Fibroblast of skin of scalp (primary cell): ENCODE data around the gene LRBA.
A peak's percentile ranks its signal among the peaks of the same experiment; 100 is the strongest.
"Not testable (repeated sequence)": the region's sequence is repeated elsewhere in the genome, so short reads cannot be mapped to it uniquely, and the experiment has no call there.

Experiments
- DNase-seq: peaks from one replicate; pipeline ENCODE4 v3.0.0-alpha.2; 2013

LRBA gene

GRCh38 chr4:150402871-150403272 is 612.2 kb downstream of the LRBA start:
- DNase-seq: no peak

- no peak for DNase-seq
Observed at GRCh38 chr4:150401083-150401687, 613.9 kb downstream of the LRBA start.

- DNase-seq: no peak
Observed at GRCh38 chr4:150395872-150396271, 619.2 kb downstream of the LRBA start.

- DNase-seq: no peak
Observed at GRCh38 chr4:150394046-150394445, 621.0 kb downstream of the LRBA start.

- DNase-seq: no peak
Observed at GRCh38 chr4:150391052-150391451, 624.0 kb downstream of the LRBA start.

- no peak for DNase-seq
Observed at GRCh38 chr4:150390531-150390910, 624.6 kb downstream of the LRBA start.

GRCh38 chr4:150389896-150390530 is 625.1 kb downstream of the LRBA start:
- no peak for DNase-seq

- no peak for DNase-seq
Observed at GRCh38 chr4:150387981-150388380, 627.1 kb downstream of the LRBA start.

- DNase-seq: not testable (repeated sequence)
Observed at GRCh38 chr4:150386415-150386814, 628.7 kb downstream of the LRBA start.

- DNase-seq: peak; percentile 88
Observed at GRCh38 chr4:150385606-150386005, 629.5 kb downstream of the LRBA start.

GRCh38 chr4:150384249-150384648 is 630.8 kb downstream of the LRBA start:
- no peak for DNase-seq

- DNase-seq: no peak
Observed at GRCh38 chr4:150382028-150382427, 633.1 kb downstream of the LRBA start.

GRCh38 chr4:150381609-150382008 is 633.5 kb downstream of the LRBA start:
- peak; percentile 88 for DNase-seq

GRCh38 chr4:150381036-150381435 is 634.0 kb downstream of the LRBA start:
- DNase-seq: peak; percentile 81

- DNase-seq: peak; percentile 35
Observed at GRCh38 chr4:150379454-150379853, 635.6 kb downstream of the LRBA start.

GRCh38 chr4:150375025-150375424 is 640.1 kb downstream of the LRBA start:
- no peak for DNase-seq

GRCh38 chr4:150371869-150372268 is 643.2 kb downstream of the LRBA start:
- DNase-seq: no peak

GRCh38 chr4:150369434-150370380 is 645.4 kb downstream of the LRBA start:
- DNase-seq: no peak

- DNase-seq: no peak
Observed at GRCh38 chr4:150368667-150369066, 646.4 kb downstream of the LRBA start.

- no peak for DNase-seq
Observed at GRCh38 chr4:150367326-150367725, 647.8 kb downstream of the LRBA start.

- DNase-seq: no peak
Observed at GRCh38 chr4:150366487-150366999, 648.5 kb downstream of the LRBA start.

GRCh38 chr4:150363721-150364688 is 651.1 kb downstream of the LRBA start:
- DNase-seq: peak; percentile 20
